Measurements from ENCODE around the gene TBCK.
"Not testable (repeated sequence)": the region's sequence is repeated elsewhere in the genome, so short reads cannot be mapped to it uniquely, and the experiment has no call there.

Gene TBCK

DNA sequence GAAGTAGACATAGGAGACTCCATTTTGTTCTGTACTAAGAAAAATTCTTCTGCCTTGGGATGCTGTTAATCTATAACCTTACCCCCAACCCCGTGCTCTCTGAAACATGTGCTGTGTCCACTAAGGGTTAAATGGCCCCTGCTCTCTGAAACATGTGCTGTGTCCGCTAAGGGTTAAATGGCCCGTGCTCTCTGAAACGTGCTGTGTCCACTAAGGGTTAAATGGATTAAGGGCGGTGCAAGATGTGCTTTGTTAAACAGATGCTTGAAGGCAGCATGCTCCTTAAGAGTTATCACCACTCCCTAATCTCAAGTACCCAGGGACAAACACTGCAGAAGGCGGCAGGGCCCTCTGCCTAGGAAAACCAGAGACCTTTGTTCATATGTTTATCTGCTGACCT, 5.8 kb upstream of the TBCK start:
- not testable (repeated sequence) for DNase-seq (ENCODE audit: low spot score); FAIRE-seq

DNA sequence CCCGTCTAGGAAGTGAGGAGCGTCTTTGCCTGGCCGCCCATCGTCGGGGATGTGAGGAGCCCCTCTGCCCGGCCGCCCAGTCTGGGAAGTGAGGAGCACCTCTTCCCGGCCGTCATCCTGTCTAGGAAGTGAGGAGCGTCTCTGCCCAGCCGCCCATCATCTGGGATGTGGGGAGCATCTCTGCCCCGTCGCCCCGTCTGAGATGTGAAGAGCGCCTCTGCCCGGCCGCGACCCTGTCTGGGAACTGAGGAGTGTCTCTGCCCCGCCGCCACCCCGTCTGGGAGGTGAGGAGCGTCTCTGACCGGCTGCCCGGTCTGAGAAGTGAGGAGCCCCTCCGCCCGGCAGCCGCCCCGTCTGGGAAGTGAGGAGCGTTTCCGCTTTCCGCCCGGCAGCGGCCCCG, 5.2 kb upstream of the TBCK start:
- DNase-seq (ENCODE audit: low spot score); FAIRE-seq: not testable (repeated sequence)

DNA sequence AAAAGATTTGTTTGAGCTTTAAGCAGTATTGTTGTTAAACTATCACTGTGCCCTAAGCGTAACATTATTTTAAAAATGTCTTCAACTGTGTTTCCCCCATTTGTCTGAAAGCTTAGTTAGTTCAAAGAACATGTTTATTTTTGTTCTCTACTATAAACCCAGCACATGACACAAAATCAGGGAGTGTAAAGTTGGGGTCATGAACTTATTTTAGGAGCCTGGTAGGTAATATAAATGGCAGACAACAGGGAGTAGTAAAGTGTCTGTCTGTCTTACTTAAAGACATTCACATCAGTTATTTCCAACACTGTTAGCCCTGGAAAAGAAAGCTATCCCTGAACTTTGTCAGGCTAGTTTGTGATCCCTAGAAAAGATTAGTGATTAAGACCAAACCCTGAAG, 4.2 kb upstream of the TBCK start:
- DNase-seq (ENCODE audit: low spot score) (no peak), FAIRE-seq (no peak)

- no peak for FAIRE-seq
- no peak for DNase-seq (ENCODE audit: low spot score)
Measured at GRCh38 chr4:106318511-106318910, 2.5 kb upstream of the TBCK start.

- no peak for FAIRE-seq
- no peak for DNase-seq (ENCODE audit: low spot score)
Measured at GRCh38 chr4:106317815-106318214, 1.8 kb upstream of the TBCK start.

GRCh38 chr4:106316773-106317409, 882 bp upstream of the TBCK start:
- DNase-seq (ENCODE audit: low spot score) (no peak), FAIRE-seq (no peak)

- no peak for FAIRE-seq
- peak; percentile 53 for DNase-seq (ENCODE audit: low spot score)
Measured at GRCh38 chr4:106315476-106315967, 487 bp downstream of the TBCK start.

GRCh38 chr4:106314960-106315359, 1.0 kb downstream of the TBCK start:
- DNase-seq (ENCODE audit: low spot score) (no peak), FAIRE-seq (no peak)

DNA sequence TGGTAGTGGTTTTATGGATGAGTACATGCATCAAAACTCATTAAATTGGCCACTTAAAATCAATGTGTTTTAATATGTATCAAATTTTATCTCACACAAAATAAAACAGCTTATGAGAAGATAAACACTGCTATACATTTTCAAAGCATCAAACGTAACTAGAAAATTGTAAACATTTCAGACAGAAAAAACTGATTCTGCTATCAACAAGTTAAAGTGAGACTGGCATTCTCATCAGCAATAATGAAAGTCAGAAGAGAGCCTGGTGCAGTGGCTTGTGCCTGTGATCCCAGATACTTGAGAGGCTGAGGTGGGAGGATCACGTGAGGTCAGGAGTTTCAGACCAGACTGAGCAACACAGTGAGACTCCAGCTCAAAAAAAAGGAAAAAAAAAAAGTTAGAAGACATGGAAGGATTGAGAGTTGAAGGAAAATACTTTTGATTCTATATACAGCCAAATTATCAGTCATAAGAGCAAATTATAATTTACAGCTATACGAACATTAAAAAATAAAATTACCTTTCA, 2.9 kb downstream of the TBCK start:
- DNase-seq (ENCODE audit: low spot score) = no peak
- FAIRE-seq = peak; percentile 16

GRCh38 chr4:106312377-106312776, 3.6 kb downstream of the TBCK start:
- no peak for FAIRE-seq

DNA sequence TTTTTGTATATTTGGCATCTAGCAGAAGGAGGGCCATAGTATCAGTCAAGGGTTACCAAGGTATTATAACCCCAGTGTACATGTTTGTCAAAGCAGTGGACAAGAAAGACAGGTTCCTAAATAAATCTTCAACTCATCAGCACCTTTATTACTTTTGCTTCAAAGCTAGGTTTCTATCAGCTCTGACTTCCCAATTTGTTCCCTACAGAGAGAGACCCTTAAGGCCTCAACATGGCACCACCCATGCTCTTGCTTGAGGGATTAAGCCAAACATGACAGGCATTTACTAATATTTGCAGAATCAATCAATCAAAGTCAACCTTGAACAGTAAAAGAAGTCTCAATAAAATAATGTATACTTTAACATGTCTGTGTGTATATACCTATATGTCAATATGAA, 9.4 kb downstream of the TBCK start:
- no peak for DNase-seq (ENCODE audit: low spot score)

More at GRCh38 chr4:106312377-106312776, 3.6 kb downstream of the TBCK start:
- no peak for DNase-seq (ENCODE audit: low spot score)

DNA sequence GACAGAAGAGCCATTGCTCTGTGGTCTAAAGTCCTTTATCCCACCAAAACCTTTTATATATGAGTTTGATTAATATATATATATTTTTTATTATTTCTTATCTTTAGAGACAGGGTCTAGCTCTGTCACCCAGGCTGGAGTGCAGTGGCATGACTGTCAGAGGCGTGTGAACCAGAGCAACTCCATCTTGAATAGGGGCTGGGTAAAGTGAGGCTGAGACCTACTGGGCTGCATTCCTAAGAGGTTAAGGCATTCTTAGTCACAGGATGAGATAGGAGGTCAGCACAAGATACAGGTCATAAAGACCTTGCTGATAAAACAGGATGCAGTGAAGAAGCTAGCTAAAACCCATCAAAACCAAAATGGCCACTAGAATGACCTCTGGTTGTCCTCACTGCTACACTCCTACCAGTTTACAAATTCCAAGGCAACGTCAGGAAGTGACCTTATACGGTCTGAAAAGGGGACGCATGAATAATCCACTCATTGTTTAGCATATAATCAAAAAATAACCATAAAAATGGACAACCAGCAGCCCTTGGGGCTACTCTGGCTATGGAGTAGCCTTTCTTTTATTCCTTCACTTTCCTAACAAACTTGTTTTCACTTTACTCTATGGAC, 10.5 kb downstream of the TBCK start:
- no peak for FAIRE-seq
- no peak for DNase-seq (ENCODE audit: low spot score)

More for the DNA sequence above, 9.4 kb downstream of the TBCK start:
- FAIRE-seq = no peak

GRCh38 chr4:106304632-106305031, 11.4 kb downstream of the TBCK start:
- DNase-seq (ENCODE audit: low spot score) (no peak), FAIRE-seq (no peak)

- FAIRE-seq (no peak), DNase-seq (ENCODE audit: low spot score) (no peak)
Measured at GRCh38 chr4:106303548-106304281, 12.3 kb downstream of the TBCK start.

DNA sequence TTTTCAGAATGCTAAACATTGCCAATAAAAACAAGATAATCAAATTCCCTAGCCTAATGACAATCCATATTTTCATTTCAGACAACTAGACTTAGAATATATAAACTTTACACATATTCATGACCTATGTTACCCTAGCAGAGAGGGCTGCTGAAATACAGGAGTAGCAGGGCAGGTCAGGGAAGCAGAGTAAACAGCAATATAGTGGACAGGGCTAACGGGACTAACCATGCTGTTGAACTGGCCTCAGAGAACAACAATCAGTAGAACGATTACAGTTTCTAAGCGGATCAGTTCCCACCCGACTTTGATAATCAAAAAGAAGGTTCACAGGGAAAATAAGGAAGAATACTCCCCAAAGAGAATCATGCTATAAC, 14.0 kb downstream of the TBCK start:
- no peak for DNase-seq (ENCODE audit: low spot score)
- no peak for FAIRE-seq

GRCh38 chr4:106301393-106302061, 14.5 kb downstream of the TBCK start:
- no peak for FAIRE-seq

DNA sequence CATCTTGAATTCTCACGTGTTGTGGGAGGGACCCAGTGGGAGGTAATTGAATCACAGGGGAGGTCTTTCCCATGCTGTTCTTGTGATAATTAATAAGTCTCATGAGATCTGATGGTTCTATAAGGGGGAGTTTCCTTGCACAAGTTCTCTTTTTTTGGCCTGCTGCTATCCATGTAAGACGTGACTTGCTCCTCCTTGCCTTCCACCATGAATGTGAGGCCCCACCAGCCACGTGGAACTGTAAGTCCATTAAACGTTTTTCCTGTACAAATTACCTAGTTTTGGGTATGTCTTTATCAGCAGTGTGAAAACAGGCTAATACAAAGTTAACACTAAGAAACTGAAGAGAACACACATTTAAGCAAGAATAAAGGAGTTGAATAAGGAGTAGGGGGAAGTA, 16.0 kb downstream of the TBCK start:
- no peak for FAIRE-seq

More at GRCh38 chr4:106301393-106302061, 14.5 kb downstream of the TBCK start:
- DNase-seq (ENCODE audit: low spot score) = no peak

GRCh38 chr4:106297245-106298035, 18.6 kb downstream of the TBCK start:
- FAIRE-seq (peak; percentile 56), DNase-seq (ENCODE audit: low spot score) (no peak)

More for the DNA sequence above, 16.0 kb downstream of the TBCK start:
- no peak for DNase-seq (ENCODE audit: low spot score)

GRCh38 chr4:106294062-106294461, 21.9 kb downstream of the TBCK start:
- no peak for FAIRE-seq

GRCh38 chr4:106291678-106292077, 24.3 kb downstream of the TBCK start:
- DNase-seq (ENCODE audit: low spot score) (no peak), FAIRE-seq (no peak)

More at GRCh38 chr4:106294062-106294461, 21.9 kb downstream of the TBCK start:
- DNase-seq (ENCODE audit: low spot score) = no peak

DNA sequence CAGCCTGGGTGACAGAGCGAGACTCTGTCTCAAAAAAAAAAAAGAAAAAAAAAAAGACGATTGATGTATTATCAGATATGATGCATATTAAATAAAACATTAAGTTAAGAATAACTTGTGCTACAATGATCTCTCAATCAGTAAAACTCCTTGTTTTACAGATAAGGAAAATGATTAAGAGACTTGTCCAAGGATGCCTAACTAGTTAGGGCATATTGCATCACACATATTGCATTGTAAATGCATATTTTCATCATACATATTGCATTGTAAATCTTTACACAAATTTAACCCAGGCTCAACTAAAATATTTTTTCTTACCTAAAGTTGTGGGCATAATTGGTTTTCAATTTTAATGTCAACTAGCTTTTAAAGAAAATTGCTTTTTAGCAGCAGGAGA, 26.3 kb downstream of the TBCK start:
- no peak for FAIRE-seq

More for the DNA sequence above, 26.3 kb downstream of the TBCK start:
- no peak for DNase-seq (ENCODE audit: low spot score)

Data from RCC 7860 (cell line).